ENCODE data around the gene TRAPPC6A. TPM values are rescaled to one million over a fixed set of nuclear protein-coding genes. Genes with fewer than 3 reads are reported as not detected.

TRAPPC6A gene
- total and polyA plus RNA-seq, 9 of the 15 experiments (the other 6 are each of a cell fraction or from before 2014, with no cell fraction given) = 0.82 to 23.6 (median 11.6) TPM

- TF ChIP-seq ARHGAP35 (IDR thresholded peaks at IDR 0.05; ENCODE audit: partially characterized antibody) = no peak
- no peak for TF ChIP-seq RAD21 (CRISPR knock-in tag; conservative IDR thresholded peaks at IDR 0.05 in 1 of 2, IDR thresholded peaks at IDR 0.05 in 1 of 2)
- no peak for TF ChIP-seq ZNF263 (CRISPR knock-in tag; IDR thresholded peaks at IDR 0.05; ENCODE audit: borderline replicate concordance)
- TF ChIP-seq KDM1A (IDR thresholded peaks at IDR 0.05) = 0 out of 4 replicates have a peak, but pooled peaks of 1 of the 2 experiments have one; percentile 39
- no peak for TF ChIP-seq NR0B1 (IDR thresholded peaks at IDR 0.05; ENCODE audit: partially characterized antibody)
- TF ChIP-seq MLX (CRISPR knock-in tag; conservative IDR thresholded peaks at IDR 0.05) = no peak
- TF ChIP-seq NCOR1 (IDR thresholded peaks at IDR 0.05) = no peak
- no peak for TF ChIP-seq TAF7 (tag; IDR thresholded peaks at IDR 0.05)
- no peak for TF ChIP-seq RFX1 (IDR thresholded peaks at IDR 0.05)
- TF ChIP-seq NR2C1 (IDR thresholded peaks at IDR 0.05) = no peak
- no peak for TF ChIP-seq NR2C1 (tag; IDR thresholded peaks at IDR 0.05)
- TF ChIP-seq HDAC1 (IDR thresholded peaks at IDR 0.05) = no peak
- no peak for TF ChIP-seq TSC22D4 (tag; IDR thresholded peaks at IDR 0.05)
- no peak for TF ChIP-seq DMBX1 (CRISPR knock-in tag; IDR thresholded peaks at IDR 0.05; ENCODE audit: borderline replicate concordance)
- no peak for TF ChIP-seq ZFP30 (CRISPR knock-in tag; IDR thresholded peaks at IDR 0.05; ENCODE audit: borderline replicate concordance)
- no peak for TF ChIP-seq SMARCC2 (IDR thresholded peaks at IDR 0.05; ENCODE audit: low read depth)
- no peak for TF ChIP-seq SNAPC5 (CRISPR knock-in tag; IDR thresholded peaks at IDR 0.05)
- no peak for TF ChIP-seq ZNF121 (CRISPR knock-in tag; conservative IDR thresholded peaks at IDR 0.05)
- no peak for TF ChIP-seq GTF3C2 (IDR thresholded peaks at IDR 0.05; ENCODE audit: borderline replicate concordance, extremely low read depth, insufficient read length)
- TF ChIP-seq DDX20 (tag; IDR thresholded peaks at IDR 0.05; ENCODE audit: low read depth) = no peak
- TF ChIP-seq SREBF1 (IDR thresholded peaks at IDR 0.05; ENCODE audit: borderline replicate concordance, low read depth, low read length) = no peak
- TF ChIP-seq PTTG1 (tag; IDR thresholded peaks at IDR 0.05; ENCODE audit: low read depth) = no peak
- no peak for TF ChIP-seq SMC3 (conservative IDR thresholded peaks at IDR 0.05; ENCODE audit: insufficient read depth, low read depth, low read length)
- TF ChIP-seq FOXK2 (conservative IDR thresholded peaks at IDR 0.05 in 1 of 2, IDR thresholded peaks at IDR 0.05 in 1 of 2; ENCODE audit: low read depth in 2 of 2) = peak; percentile 35 to 46; a peak in 1 of 4 replicates
Measured at GRCh38 chr19:45195764-45196163, 17.7 kb upstream of the TRAPPC6A start (continued).

Measured in K562 (cell line).